Right lobe of liver (tissue), 6 donors: Measurements from ENCODE around the gene MYCBP2. TPM values are rescaled to one million over a fixed set of nuclear protein-coding genes. Genes with fewer than 3 reads are reported as not detected.
"Not testable (repeated sequence)": the region's sequence is repeated elsewhere in the genome, so short reads cannot be mapped to it uniquely, and the experiment has no call there.

Experiments used
- ATAC-seq, 4 donors: fragments of 200-7000 bp; cut with Tn5 transposase; one replicate each; pipeline ENCODE4 v1.9.1; 2020; ENCODE audit warnings: mild to moderate bottlenecking in 4 of 4, moderate library complexity in 4 of 4
- DNase-seq, 3 donors: peaks; one replicate each; pipeline ENCODE4 v3.0.0-alpha.2; 2020
- H3K27ac ChIP-seq, 3 donors: fragments of 200-600 bp; one replicate each; pipeline ENCODE4 v1.8.0; 2022
- H3K27me3 ChIP-seq, 2 donors: fragments of 200-600 bp; one replicate each; pipeline ENCODE4 v1.8.0; 2022
- H3K36me3 ChIP-seq, 4 donors: fragments of 200-600 bp; sonication (generic) in 1 of 4; one replicate each; pipeline versions ENCODE4 v1.5.1 to v1.8.0; 2017 to 2022; ENCODE audit warnings: control low read depth in 1 of 4
- H3K4me1 ChIP-seq, 4 donors: fragments of 200-600 bp; sonication (generic) in 1 of 4; one replicate each; pipeline versions ENCODE4 v1.5.1 to v1.8.0; 2017 to 2022; ENCODE audit warnings: control low read depth in 1 of 4
- H3K4me3 ChIP-seq, 3 donors: fragments of 200-600 bp; one replicate each; pipeline ENCODE4 v1.8.0; 2022
- H3K9me3 ChIP-seq, 4 donors: fragments of 200-600 bp; sonication (generic) in 1 of 4; one replicate each; pipeline versions ENCODE4 v1.5.1 to v1.8.0; 2017 to 2022; ENCODE audit warnings: control low read depth in 1 of 4
- CTCF ChIP-seq, 4 donors: fragments of 200-600 bp in 3 of 4; fragments of 450-650 bp in 1 of 4; IDR thresholded peaks; one replicate each; pipeline versions ENCODE4 v1.5.1 to v1.8.0; 2016 to 2022; ENCODE audit warnings: antibody characterized with exemption in 4 of 4, mild to moderate bottlenecking in 2 of 4
- POLR2A ChIP-seq: fragments of 450-650 bp; IDR thresholded peaks from one replicate; pipeline ENCODE4 v1.6.1; 2017; ENCODE audit warnings: antibody characterized with exemption, mild to moderate bottlenecking
- WGBS: methylation state at CpG from one replicate; pipeline ENCODE4 v1.1.6; 2018; ENCODE audit warnings: low coverage, low lambda C conversion rate; ENCODE audit not compliant: insufficient coverage; ENCODE audit errors: missing lambda C conversion rate; 5-methylcytosine and 5-hydroxymethylcytosine counted together
- intact Hi-C, 2 donors: fragments of 100-400 bp; cut with DNase I; formaldehyde crosslinking; loops; one replicate each; pipeline versions ENCODE4 v1.11.2 to v1.14.1; 2022
- total RNA-seq, 6 experiments: library from RNA; depleted of rRNA in 2 of 6; stranded (reverse); fragments of >200 nt in 2 of 6; fragmentation: NEBNext Ultra II Directional in 3 of 6; extraction: Animal tissue kit (Norgen Biotek cat#: 25700) in 3 of 6; gene quantifications; one replicate each; pipeline versions ENCODE4 v1.1.0 to v1.2.4, GENCODE V29; 2016 to 2023
- donor health status: DM: no; HTN: yes; CAD: no.
- donor health status: DM: no; HTN: no; CAD: no.
- donor health status: DM: no; HTN: no; CAD: no.
- donor health status: DM: no; HTN: yes; CAD: no.
- donor health status: DM: no; HTN: yes; CAD: no.

Gene MYCBP2
- total RNA-seq, 6 experiments from 2014 or later: 27.8 to 50.1 (median 43.2) TPM

DNA sequence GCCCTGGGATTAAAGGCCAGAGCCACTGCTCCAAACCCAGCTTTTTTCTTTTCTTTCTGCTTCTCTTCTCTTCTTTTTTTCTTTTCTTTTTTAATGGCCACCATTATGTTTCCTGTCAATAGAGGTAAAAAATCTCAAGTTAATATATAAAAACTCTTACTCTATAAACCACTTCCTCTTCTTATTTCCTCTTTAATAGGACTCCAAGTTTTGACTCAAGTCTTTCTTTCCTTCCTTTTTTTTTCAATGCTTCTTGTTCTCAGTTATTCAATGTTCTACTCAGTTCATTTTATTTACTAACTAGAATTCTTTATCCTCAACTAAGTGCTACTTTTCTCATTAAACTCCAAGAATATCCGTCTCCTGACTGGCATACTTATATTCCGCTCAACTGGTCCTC is 27.1 kb upstream of the MYCBP2 start:
- H3K4me1 ChIP-seq: peaks cover 0 to 12% (median 2%) of the 10 kb centered on the region in 4 donors
- no peak overlapping the region for H3K4me3 ChIP-seq
- H3K36me3 ChIP-seq: no peaks in the 10 kb centered on the region
- WGBS: 47% methylated on average over 2 of the region's 2 CpGs
- TF ChIP-seq POLR2A: no peak
- TF ChIP-seq CTCF (IDR thresholded peaks at IDR 0.05): no peak
- ATAC-seq (no peak), DNase-seq (no peak)
- no peaks in the 10 kb centered on the region for H3K9me3 ChIP-seq
- H3K27me3 ChIP-seq: no peaks in the 10 kb centered on the region
- intact Hi-C loops: no loop called here
- H3K27ac ChIP-seq: no peak overlapping the region

DNA sequence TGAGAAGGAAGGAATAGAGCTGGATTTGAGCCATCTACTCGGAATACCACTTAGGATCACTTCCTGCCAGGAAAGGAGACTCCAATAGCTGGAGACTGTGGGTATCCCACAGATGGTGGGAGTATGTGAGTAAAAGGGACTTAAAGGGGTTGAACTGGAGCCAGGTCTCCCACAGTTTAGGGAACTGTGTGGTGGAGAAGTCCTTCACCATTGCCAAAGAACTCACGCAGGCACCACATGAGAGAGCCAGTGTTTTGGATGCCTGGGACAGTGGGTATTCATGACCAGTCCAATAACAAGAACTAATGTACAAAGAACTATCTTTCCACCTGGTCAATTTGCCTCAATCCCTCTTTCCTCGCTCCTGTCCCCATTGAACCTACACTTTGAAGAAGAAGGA is 24.4 kb upstream of the MYCBP2 start:
- Histone ChIP-seq H3K36me3 (no peaks in the 10 kb centered on the region), H3K27me3 (no peaks in the 10 kb centered on the region), H3K9me3 (no peaks in the 10 kb centered on the region), H3K27ac (no peak overlapping the region), H3K4me3 (no peak overlapping the region), H3K4me1 (peaks cover 0 to 8% (median 2%) of the 10 kb centered on the region in 4 donors)
- intact Hi-C loops: no loop called here
- 70% methylated on average over 3 of the region's 3 CpGs for WGBS
- peak in 1 of 4 donors; percentile 16 for ATAC-seq
- no peak for TF ChIP-seq CTCF (IDR thresholded peaks at IDR 0.05)
- DNase-seq: no peak

- H3K4me3 ChIP-seq: no peak overlapping the region
- no peak overlapping the region for H3K27ac ChIP-seq
- DNase-seq (no peak), ATAC-seq (no peak)
- H3K4me1 ChIP-seq: peaks cover 0 to 4% (median 2%) of the 10 kb centered on the region in 4 donors
- no peaks in the 10 kb centered on the region for H3K9me3 ChIP-seq
- TF ChIP-seq POLR2A (no peak), CTCF (IDR thresholded peaks at IDR 0.05) (no peak)
- no peaks in the 10 kb centered on the region for H3K36me3 ChIP-seq
- intact Hi-C loops: no loop called here
- WGBS: 89% methylated on average over 1 of the region's 1 CpG
- H3K27me3 ChIP-seq: no peaks in the 10 kb centered on the region
Observed at GRCh38 chr13:77350811-77351210, 23.9 kb upstream of the MYCBP2 start.

DNA sequence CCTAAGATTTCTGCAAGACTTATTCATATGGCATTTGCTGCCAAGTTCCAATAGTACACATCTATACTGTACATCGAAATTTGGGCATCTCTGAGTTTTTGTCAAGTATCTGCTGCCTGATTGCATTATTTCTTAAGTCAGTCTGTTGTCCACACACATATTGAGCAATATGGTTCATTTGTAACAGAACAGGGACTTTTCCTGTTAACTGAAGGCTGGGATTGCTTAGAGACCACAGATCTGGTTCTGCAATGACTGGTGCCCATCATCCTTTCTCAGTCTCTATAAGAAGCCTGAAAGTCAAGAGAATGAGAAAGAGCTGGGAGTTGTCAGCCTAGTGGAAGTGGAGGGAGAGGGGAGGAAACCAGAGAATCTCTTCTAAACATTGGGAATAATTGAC is 22.5 kb upstream of the MYCBP2 start:
- intact Hi-C loops: loop anchor here in 1 of 2 donors (10.0 kb wide), 1 partner anchor 135 kb away; no protein-coding TSS in a partner anchor
- H3K36me3 ChIP-seq: no peaks in the 10 kb centered on the region
- no peak overlapping the region for H3K4me3 ChIP-seq
- no peak for DNase-seq
- H3K27ac ChIP-seq: no peak overlapping the region
- WGBS: 64% methylated on average over 1 of the region's 1 CpG
- no peaks in the 10 kb centered on the region for H3K9me3 ChIP-seq
- no peak for ATAC-seq
- H3K4me1 ChIP-seq: no peaks in the 10 kb centered on the region
- no peaks in the 10 kb centered on the region for H3K27me3 ChIP-seq
- TF ChIP-seq CTCF (IDR thresholded peaks at IDR 0.05): no peak
- no peak for TF ChIP-seq POLR2A

DNA sequence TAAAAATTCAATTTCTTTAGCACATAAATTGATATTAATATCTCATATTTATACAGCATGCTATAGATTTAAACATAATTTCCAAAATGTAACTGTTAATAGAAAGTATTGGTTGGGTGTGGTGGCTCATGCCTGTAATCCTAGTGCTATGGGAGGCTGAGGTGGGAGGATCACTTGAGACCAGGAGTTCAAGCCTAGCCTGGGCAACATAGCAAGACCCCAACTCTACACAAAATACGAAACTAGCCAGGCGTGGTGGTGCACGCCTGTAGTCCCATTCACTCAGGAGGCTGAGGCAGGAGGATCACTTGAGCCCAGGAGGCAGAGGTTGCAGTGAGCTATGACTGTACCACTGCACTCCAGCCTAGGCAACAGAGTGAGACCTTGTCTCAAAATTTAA is 20.5 kb upstream of the MYCBP2 start:
- ATAC-seq, H3K4me3 ChIP-seq, H3K27me3 ChIP-seq, DNase-seq, H3K9me3 ChIP-seq, H3K4me1 ChIP-seq, H3K27ac ChIP-seq, H3K36me3 ChIP-seq: not testable (repeated sequence)
- intact Hi-C loops: loop anchor here in 1 of 2 donors (10.0 kb wide), 1 partner anchor 137 kb away; no protein-coding TSS in a partner anchor
- no CpG with 5 or more reads among the region's 3 CpGs for WGBS
